ENCODE measurements around the gene CATSPER4. TPM values are rescaled to one million over a fixed set of nuclear protein-coding genes. Genes with fewer than 3 reads are reported as not detected.

CATSPER4 gene
- total RNA-seq, 1 experiment from 2014 or later, result not detected

DNA sequence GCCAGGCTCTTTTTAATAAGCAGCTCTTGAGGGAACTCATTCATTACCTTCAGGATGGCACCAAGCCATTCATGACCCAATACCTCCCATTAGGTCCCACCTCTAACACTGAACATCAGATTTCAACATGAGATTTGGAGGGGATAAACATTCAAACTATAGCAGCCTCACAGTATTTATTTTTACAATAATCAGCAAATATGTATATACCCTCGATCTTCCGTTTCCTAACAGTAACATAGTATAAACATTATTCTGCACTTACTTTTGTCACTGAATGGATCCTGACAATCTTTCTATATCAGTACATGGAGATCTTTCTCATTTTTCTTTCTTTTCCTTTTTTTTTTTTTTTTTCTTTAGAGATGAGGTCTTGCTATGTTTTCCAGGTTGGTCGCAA, 5.4 kb downstream of the CATSPER4 start:
- Histone ChIP-seq H2BK12ac (ENCODE audit: insufficient read length, low read depth, low read length) (no peak overlapping the region), H4K20me1 (ENCODE audit: control insufficient read depth, insufficient read depth, insufficient read length) (no peaks in the 10 kb centered on the region), H3K56ac (ENCODE audit: insufficient read length, low read depth, low read length) (no peak overlapping the region), H2AFZ (ENCODE audit: low read length) (no peak overlapping the region), H3K4me1 (ENCODE audit: insufficient read depth, low read length) (no peaks in the 10 kb centered on the region), H2BK120ac (ENCODE audit: low read depth, low read length, poor library complexity, severe bottlenecking) (no peak overlapping the region), H3K4ac (ENCODE audit: low read depth, low read length) (no peak overlapping the region), H3K18ac (ENCODE audit: insufficient read length, low read depth, low read length) (no peak overlapping the region), H3K79me2 (ENCODE audit: insufficient read depth, low read length) (no peaks in the 10 kb centered on the region), H3K27me3 (ENCODE audit: insufficient read depth, low read length) (no peaks in the 10 kb centered on the region), H2BK15ac (ENCODE audit: low read depth, low read length) (no peak overlapping the region), H2BK20ac (ENCODE audit: low read depth, low read length, poor library complexity, severe bottlenecking) (no peak overlapping the region), H2AK5ac (ENCODE audit: insufficient read length, low read length) (no peak overlapping the region), H3K14ac (ENCODE audit: insufficient read depth, low read length) (no peak overlapping the region), H3K27ac (ENCODE audit: insufficient read length, low read depth, low read length) (no peak overlapping the region), H3T11ph (ENCODE audit: low read length) (no peak overlapping the region), H4K5ac (ENCODE audit: insufficient read length, low read depth, low read length) (no peak overlapping the region), H3K4me2 (ENCODE audit: insufficient read depth, insufficient read length, low read length) (no peak overlapping the region), H4K91ac (ENCODE audit: insufficient read length, low read depth, low read length) (no peak overlapping the region), H3K9me3 (ENCODE audit: control insufficient read depth, low read depth, low read length) (no peaks in the 10 kb centered on the region), H3K23ac (ENCODE audit: insufficient read length, low read depth, low read length) (no peak overlapping the region), H3K23me2 (ENCODE audit: insufficient read length, low read depth, low read length, poor library complexity, severe bottlenecking) (no peaks in the 10 kb centered on the region), H4K8ac (replicated peaks; ENCODE audit: insufficient read length, low read depth, low read length) (no peak overlapping the region), H2BK5ac (ENCODE audit: insufficient read length, low read length) (no peak overlapping the region), H3K9ac (ENCODE audit: extremely low read depth, insufficient read length, low read length) (no peak overlapping the region), H3K79me1 (ENCODE audit: insufficient read depth, low read depth, low read length, poor library complexity, severe bottlenecking) (no peaks in the 10 kb centered on the region)
- no peak for DNase-seq
- Mint-ChIP-seq H3K36me3 (ENCODE audit: insufficient read depth in 1 of 3, low read depth in 3 of 3) (no peaks in the 10 kb centered on the region), H3K27me3 (ENCODE audit: low read depth) (peaks cover 8% of the 10 kb centered on the region), H3K27ac (no peak overlapping the region), H3K4me1 (peaks cover 16 to 23% of the 10 kb centered on the region in 2 experiments), H3K4me3 (no peak overlapping the region), H3K9me3 (no peaks in the 10 kb centered on the region)
- WGBS (ENCODE audit: extremely low coverage, insufficient read length, low lambda C conversion rate), result no CpG with 5 or more reads among the region's 3 CpGs
- TF ChIP-seq, protein P1, sequence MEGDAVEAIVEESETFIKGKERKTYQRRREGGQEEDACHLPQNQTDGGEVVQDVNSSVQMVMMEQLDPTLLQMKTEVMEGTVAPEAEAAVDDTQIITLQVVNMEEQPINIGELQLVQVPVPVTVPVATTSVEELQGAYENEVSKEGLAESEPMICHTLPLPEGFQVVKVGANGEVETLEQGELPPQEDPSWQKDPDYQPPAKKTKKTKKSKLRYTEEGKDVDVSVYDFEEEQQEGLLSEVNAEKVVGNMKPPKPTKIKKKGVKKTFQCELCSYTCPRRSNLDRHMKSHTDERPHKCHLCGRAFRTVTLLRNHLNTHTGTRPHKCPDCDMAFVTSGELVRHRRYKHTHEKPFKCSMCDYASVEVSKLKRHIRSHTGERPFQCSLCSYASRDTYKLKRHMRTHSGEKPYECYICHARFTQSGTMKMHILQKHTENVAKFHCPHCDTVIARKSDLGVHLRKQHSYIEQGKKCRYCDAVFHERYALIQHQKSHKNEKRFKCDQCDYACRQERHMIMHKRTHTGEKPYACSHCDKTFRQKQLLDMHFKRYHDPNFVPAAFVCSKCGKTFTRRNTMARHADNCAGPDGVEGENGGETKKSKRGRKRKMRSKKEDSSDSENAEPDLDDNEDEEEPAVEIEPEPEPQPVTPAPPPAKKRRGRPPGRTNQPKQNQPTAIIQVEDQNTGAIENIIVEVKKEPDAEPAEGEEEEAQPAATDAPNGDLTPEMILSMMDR (conservative IDR thresholded peaks at IDR 0.05), result no peak
